GM20000 (cell line): Measurements from ENCODE around the gene DAGLB.
"Not testable (repeated sequence)": the region's sequence is repeated elsewhere in the genome, so short reads cannot be mapped to it uniquely, and the experiment has no call there.

ENCODE experiments used
- DNase-seq: peaks from one replicate; pipeline ENCODE4 v3.0.0; 2012; ENCODE audit warnings: low spot score
- CTCF ChIP-seq: IDR thresholded peaks from 2 replicates; pipeline ENCODE4 v1.5.1; 2012; ENCODE audit warnings: mild to moderate bottlenecking, control low read depth; ENCODE audit errors: extremely low read depth, missing control alignments

Gene DAGLB

GRCh38 chr7:6478186-6478585, 30.4 kb upstream of the DAGLB start:
- no peak for TF ChIP-seq CTCF

GRCh38 chr7:6477318-6477660, 29.5 kb upstream of the DAGLB start:
- no peak for TF ChIP-seq CTCF
- DNase-seq = no peak

More at GRCh38 chr7:6478186-6478585, 30.4 kb upstream of the DAGLB start:
- no peak for DNase-seq

- DNase-seq = no peak
- no peak for TF ChIP-seq CTCF
Measured at GRCh38 chr7:6476596-6477317, 29.0 kb upstream of the DAGLB start.

GRCh38 chr7:6475433-6476186, 27.9 kb upstream of the DAGLB start:
- no peak for DNase-seq
- no peak for TF ChIP-seq CTCF

- no peak for TF ChIP-seq CTCF
- DNase-seq = no peak
Measured at GRCh38 chr7:6465862-6466261, 18.1 kb upstream of the DAGLB start.

- DNase-seq = not testable (repeated sequence)
Measured at GRCh38 chr7:6463609-6464008, 15.9 kb upstream of the DAGLB start.

GRCh38 chr7:6461946-6462550, 14.3 kb upstream of the DAGLB start:
- TF ChIP-seq CTCF = no peak
- no peak for DNase-seq
